Sigmoid colon (tissue), 7 donors: Measurements from ENCODE around the gene MAEA. TPM values are rescaled to one million over a fixed set of nuclear protein-coding genes. Genes with fewer than 3 reads are reported as not detected.

Source experiments
- DNase-seq: peaks from one replicate; pipeline ENCODE4 v3.0.0-alpha.2; 2019
- H3K27ac ChIP-seq, 4 donors: fragments of 200-600 bp; sonication (generic); one replicate each; pipeline ENCODE4 v1.5.1; 2016 to 2019; ENCODE audit warnings: mild to moderate bottlenecking in 1 of 4
- H3K27me3 ChIP-seq, 3 donors: fragments of 200-600 bp; sonication (generic); one replicate each; pipeline ENCODE4 v1.5.1; 2019; ENCODE audit warnings: mild to moderate bottlenecking in 1 of 3
- H3K36me3 ChIP-seq, 4 donors: fragments of 200-600 bp; sonication (generic); one replicate each; pipeline ENCODE4 v1.5.1; 2016 to 2019
- H3K4me1 ChIP-seq, 4 donors: fragments of 200-600 bp; sonication (generic); one replicate each; pipeline ENCODE4 v1.5.1; 2017 to 2019
- H3K4me3 ChIP-seq, 4 donors: fragments of 200-600 bp; sonication (generic); one replicate each; pipeline ENCODE4 v1.5.1; 2017 to 2019; ENCODE audit warnings: mild to moderate bottlenecking in 2 of 4, moderate library complexity in 1 of 4
- H3K9me3 ChIP-seq, 4 donors: fragments of 200-600 bp in 3 of 4; sonication (generic) in 3 of 4; one replicate each; pipeline versions ENCODE4 v1.5.1 to v1.6.1; 2013 to 2019
- EP300 ChIP-seq, 4 donors: sonication (generic); formaldehyde crosslinking; IDR thresholded peaks; one replicate each; pipeline ENCODE4 v1.6.1; 2017; ENCODE audit warnings: antibody characterized with exemption in 4 of 4
- POLR2A ChIP-seq, 2 donors: fragments of 450-650 bp; IDR thresholded peaks; one replicate each; pipeline ENCODE4 v1.6.1; 2016; ENCODE audit warnings: antibody characterized with exemption in 2 of 2, mild to moderate bottlenecking in 2 of 2, moderate library complexity in 2 of 2
- POLR2AphosphoS5 ChIP-seq, 4 donors: sonication (generic); formaldehyde crosslinking; IDR thresholded peaks; one replicate each; pipeline ENCODE4 v1.6.1; 2017; ENCODE audit warnings: antibody characterized with exemption in 4 of 4
- WGBS, 2 donors: extraction: QIAGEN DNeasy Blood & Tissue Kit; methylation state at CpG; one replicate each; pipeline ENCODE4 v1.1.7; 2013; 5-methylcytosine and 5-hydroxymethylcytosine counted together
- intact Hi-C: fragments of 100-400 bp; cut with DNase I; formaldehyde crosslinking; loops from one replicate; pipeline ENCODE4 v1.15.1; 2023
- polyA plus RNA-seq, 3 donors: library from polyadenylated mRNA; stranded (reverse); fragments of 200-250 nt; gene quantifications; one replicate each; pipeline ENCODE4 v1.2.3, GENCODE V29; 2013
- total RNA-seq, 4 donors: library from RNA; depleted of rRNA; stranded (reverse); fragments of >200 nt; gene quantifications; one replicate each; pipeline ENCODE4 v1.1.0, GENCODE V29; 2016
- TF ChIP-seq, protein P1 (sequence below), 4 experiments: fragments of 450-650 bp in 3 of 4; fragments of 200-600 bp in 1 of 4; IDR thresholded peaks; one replicate each; pipeline ENCODE4 v1.5.1; 2016 to 2019; ENCODE audit warnings: antibody characterized with exemption in 4 of 4, mild to moderate bottlenecking in 3 of 4, moderate library complexity in 2 of 4
- donor health status: healthy with polysubstance abuse.
- donor health status: Bipolar disorder and iron deficiency.
- donor health status: healthy.

MAEA gene
- total and polyA plus RNA-seq, 7 donors, result 44.2 to 89.8 (median 53.0) TPM

DNA sequence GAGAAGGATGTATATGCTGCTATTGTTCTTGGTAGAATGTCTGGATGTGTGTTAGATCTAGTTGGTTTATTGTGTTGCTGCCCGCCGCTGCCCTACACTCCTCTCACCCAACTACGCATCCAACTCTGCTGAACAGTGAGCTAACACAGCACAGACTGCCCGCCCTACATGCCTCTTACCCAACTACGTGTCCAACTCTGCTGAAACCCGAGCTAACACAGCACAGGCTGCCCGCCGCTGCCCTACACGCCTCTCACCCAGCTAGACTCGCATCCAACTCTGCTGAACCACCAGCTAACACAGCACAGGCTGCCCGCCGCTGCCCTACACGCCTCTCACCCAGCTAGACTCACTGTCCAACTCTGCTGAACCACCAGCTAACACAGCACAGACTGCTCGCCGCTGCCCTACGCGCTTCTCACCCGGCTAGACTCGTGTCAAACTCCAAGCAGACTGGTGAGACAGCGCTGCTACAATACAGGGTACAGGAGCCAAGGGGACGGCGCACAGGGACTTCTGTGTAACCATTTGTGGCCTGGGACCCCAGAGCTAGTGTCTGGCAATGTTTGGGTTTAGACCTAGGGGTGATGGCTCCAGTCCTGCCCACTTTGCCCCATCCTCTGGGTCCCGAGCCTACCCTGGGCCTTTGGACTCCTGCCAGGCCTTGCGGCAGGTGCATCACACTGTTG is 29.1 kb upstream of the MAEA start:
- no peak for DNase-seq
- intact Hi-C loops, result no loop called here
- no peak overlapping the region for H3K4me3 ChIP-seq
- 91 to 93% methylated on average over 24 of the region's 24 CpGs for WGBS, 2 donors
- no peak for TF ChIP-seq POLR2AphosphoS5 (IDR thresholded peaks at IDR 0.05)
- TF ChIP-seq, protein P1, sequence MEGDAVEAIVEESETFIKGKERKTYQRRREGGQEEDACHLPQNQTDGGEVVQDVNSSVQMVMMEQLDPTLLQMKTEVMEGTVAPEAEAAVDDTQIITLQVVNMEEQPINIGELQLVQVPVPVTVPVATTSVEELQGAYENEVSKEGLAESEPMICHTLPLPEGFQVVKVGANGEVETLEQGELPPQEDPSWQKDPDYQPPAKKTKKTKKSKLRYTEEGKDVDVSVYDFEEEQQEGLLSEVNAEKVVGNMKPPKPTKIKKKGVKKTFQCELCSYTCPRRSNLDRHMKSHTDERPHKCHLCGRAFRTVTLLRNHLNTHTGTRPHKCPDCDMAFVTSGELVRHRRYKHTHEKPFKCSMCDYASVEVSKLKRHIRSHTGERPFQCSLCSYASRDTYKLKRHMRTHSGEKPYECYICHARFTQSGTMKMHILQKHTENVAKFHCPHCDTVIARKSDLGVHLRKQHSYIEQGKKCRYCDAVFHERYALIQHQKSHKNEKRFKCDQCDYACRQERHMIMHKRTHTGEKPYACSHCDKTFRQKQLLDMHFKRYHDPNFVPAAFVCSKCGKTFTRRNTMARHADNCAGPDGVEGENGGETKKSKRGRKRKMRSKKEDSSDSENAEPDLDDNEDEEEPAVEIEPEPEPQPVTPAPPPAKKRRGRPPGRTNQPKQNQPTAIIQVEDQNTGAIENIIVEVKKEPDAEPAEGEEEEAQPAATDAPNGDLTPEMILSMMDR (IDR thresholded peaks at IDR 0.05), result no peak
- no peak for TF ChIP-seq POLR2A (IDR thresholded peaks at IDR 0.05)
- TF ChIP-seq EP300 (IDR thresholded peaks at IDR 0.05), result no peak
- no peaks in the 10 kb centered on the region for H3K36me3 ChIP-seq
- H3K9me3 ChIP-seq, result no peaks in the 10 kb centered on the region
- no peaks in the 10 kb centered on the region for H3K27me3 ChIP-seq
- no peak overlapping the region for H3K27ac ChIP-seq
- no peaks in the 10 kb centered on the region for H3K4me1 ChIP-seq

DNA sequence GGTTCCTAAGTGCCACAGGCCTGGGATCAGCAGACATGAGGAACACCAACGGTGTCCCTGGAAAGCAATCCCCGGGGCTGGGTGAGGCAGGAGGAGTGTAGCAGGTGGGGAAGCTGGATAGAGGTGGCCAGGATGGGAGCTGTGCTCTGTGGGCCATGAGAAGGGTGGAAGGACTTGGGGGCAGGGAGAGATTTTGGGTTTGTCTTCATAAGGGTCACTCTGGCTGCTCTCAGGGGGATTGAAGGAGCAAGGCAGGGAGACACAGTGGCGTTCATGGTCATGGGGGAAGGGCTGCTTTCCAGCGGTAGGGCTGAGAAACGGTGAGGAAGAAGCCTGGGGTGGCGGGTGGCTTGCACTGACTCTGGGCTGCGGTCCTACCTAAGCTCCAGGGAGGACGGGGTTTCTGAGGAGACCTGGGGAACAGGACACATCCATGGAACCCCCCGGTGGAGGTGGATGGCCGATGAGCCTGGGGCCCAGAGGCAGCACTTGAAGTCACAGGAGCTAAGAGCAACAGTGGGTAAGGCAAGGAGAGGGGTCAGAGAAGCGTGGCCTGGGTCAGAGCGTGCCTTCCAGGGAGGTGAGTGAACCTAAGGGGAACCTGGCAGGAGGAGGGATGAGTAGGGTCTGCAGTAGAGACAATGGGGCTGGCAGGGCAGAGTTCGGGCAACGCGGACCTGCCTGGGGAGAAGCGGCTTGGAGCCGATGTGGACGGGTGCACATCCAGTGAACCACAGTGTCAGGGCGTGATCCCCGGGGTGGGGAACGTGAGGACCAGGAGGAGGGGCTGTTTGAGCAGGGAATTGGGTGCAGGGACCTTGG is 28.4 kb upstream of the MAEA start:
- Histone ChIP-seq H3K36me3 (no peaks in the 10 kb centered on the region), H3K27me3 (no peaks in the 10 kb centered on the region), H3K27ac (no peak overlapping the region), H3K9me3 (no peaks in the 10 kb centered on the region), H3K4me1 (no peaks in the 10 kb centered on the region), H3K4me3 (no peak overlapping the region)
- TF ChIP-seq POLR2AphosphoS5 (IDR thresholded peaks at IDR 0.05), result no peak
- TF ChIP-seq, protein P1 (IDR thresholded peaks at IDR 0.05), result no peak
- no peak for TF ChIP-seq EP300 (IDR thresholded peaks at IDR 0.05)
- no peak for TF ChIP-seq POLR2A (IDR thresholded peaks at IDR 0.05)
- DNase-seq, result no peak
- 94% methylated on average over 21 of the region's 21 CpGs for WGBS, 2 donors
- intact Hi-C loops, result no loop called here

DNA sequence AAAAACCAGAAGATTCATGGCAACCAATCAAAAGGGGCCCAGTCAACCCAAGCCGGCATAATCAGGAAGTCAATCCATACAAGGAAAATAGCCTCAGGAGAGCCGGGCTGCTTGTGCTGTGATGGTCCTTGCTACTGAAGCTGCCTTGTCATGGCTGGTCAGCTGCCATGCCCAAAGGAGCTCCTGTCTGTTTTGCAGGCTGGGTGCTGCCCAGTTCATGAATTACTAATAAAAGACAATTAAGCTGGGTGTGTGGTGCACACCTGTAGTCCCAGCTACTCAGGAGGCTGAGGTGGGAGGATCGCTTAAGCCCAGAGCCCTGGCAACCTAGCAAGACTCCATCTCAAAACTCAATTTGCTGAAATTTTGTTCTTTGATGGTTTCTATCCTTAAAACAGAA is 24.7 kb upstream of the MAEA start:
- H3K4me1 ChIP-seq, result no peaks in the 10 kb centered on the region
- no peak overlapping the region for H3K27ac ChIP-seq
- no peaks in the 10 kb centered on the region for H3K27me3 ChIP-seq
- no peak overlapping the region for H3K4me3 ChIP-seq
- H3K36me3 ChIP-seq, result no peaks in the 10 kb centered on the region
- intact Hi-C loops, result no loop called here
- WGBS, 2 donors, result 97 to 98% methylated on average over 3 of the region's 3 CpGs
- TF ChIP-seq, protein P1 (IDR thresholded peaks at IDR 0.05), result no peak
- no peak for TF ChIP-seq EP300 (IDR thresholded peaks at IDR 0.05)
- TF ChIP-seq POLR2AphosphoS5 (IDR thresholded peaks at IDR 0.05), result no peak
- no peak for TF ChIP-seq POLR2A (IDR thresholded peaks at IDR 0.05)
- peaks cover 0 to 3% (median 0%) of the 10 kb centered on the region in 4 donors for H3K9me3 ChIP-seq
- DNase-seq, result no peak

DNA sequence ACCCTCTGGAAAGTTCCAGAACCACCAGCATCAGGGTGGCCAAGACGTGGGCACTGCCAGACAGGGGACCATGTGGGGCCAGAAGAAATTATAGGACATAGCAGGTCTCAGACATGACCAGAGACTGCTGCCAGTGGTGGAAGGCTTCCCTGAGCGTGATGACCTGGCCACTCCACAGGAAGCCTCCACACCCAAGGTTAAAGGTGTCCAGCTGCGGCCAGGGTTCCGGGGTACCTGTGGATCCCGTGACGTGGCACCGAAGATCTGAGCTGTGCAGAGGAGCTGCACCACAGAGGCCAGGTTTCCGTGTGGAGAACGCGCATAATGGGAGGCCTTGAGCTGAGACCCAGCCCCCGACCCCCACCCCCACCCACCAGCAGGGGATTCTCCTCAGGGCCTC is 24.3 kb upstream of the MAEA start:
- intact Hi-C loops, result no loop called here
- Histone ChIP-seq H3K9me3 (peaks cover 0 to 3% (median 0%) of the 10 kb centered on the region in 4 donors), H3K36me3 (no peaks in the 10 kb centered on the region), H3K27ac (no peak overlapping the region), H3K4me3 (no peak overlapping the region), H3K27me3 (no peaks in the 10 kb centered on the region), H3K4me1 (no peaks in the 10 kb centered on the region)
- WGBS, 2 donors, result 95 to 97% methylated on average over 11 of the region's 11 CpGs
- no peak for DNase-seq
- TF ChIP-seq, protein P1 (IDR thresholded peaks at IDR 0.05), result no peak
- TF ChIP-seq POLR2A (IDR thresholded peaks at IDR 0.05) (no peak), POLR2AphosphoS5 (IDR thresholded peaks at IDR 0.05) (no peak), EP300 (IDR thresholded peaks at IDR 0.05) (no peak)
